GM18519 (cell line): ENCODE data around the gene CILP2.

Experiments used
- ATAC-seq: cut with Tn5 transposase; IDR thresholded peaks from one replicate; pipeline ENCODE4 v1.9.1; 2021; ENCODE audit warnings: mild to moderate bottlenecking, moderate library complexity; ENCODE audit not compliant: unreplicated experiment, low FRiP score

CILP2 gene

DNA sequence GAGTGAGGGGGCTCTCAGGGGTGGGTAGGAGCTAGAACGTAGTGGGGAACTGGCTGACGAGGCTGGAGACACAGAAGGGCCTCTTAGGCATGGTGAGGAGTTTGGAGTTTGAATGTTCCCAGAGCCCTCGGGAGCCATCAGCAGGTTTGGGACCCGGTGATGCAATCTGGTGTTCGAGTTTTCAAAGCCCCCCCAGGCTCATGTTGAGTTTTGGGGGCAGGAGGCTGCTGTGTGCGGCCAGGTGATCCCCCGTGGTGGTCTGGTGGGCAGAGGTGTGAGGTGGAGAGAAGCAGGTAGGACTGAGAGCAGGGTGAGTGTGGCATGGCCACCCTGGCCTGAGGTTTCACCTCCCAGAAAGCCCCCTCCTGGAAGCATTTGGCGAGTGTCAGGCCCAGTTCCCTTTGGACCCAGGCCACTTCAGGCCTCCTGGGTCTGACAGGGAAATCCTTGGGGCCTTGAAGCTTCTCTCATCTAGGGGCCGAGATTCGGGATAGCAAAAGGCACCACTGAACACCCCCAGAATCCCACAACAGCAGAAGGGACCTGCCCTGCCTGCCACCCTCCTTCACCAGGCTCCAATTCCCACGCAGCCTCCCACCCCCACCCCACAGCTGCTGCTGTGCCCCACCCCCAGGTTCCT, 8.2 kb upstream of the CILP2 start:
- ATAC-seq, result no peak

DNA sequence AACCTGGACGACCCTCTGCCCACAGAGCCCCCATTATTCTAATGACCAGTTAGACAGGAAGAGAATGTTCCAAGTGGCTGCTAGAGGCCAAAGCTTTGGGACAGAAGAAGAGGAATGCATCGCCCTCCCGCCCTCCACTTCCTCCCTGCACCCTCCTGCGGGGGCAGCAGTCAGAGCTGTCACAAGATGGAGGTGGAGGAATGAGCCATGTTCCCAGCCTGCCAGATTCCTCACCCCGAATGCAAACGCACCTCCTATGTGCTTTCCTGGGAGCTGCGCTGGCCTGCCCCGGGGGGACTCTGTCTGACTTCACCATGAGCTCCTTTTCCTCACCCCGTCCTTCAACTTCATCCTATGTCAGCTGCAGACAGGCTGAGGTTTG, 7.7 kb upstream of the CILP2 start:
- no peak for ATAC-seq

GRCh38 chr19:19530889-19531288, 7.2 kb upstream of the CILP2 start:
- no peak for ATAC-seq

GRCh38 chr19:19531951-19532805, 5.9 kb upstream of the CILP2 start:
- no peak for ATAC-seq

DNA sequence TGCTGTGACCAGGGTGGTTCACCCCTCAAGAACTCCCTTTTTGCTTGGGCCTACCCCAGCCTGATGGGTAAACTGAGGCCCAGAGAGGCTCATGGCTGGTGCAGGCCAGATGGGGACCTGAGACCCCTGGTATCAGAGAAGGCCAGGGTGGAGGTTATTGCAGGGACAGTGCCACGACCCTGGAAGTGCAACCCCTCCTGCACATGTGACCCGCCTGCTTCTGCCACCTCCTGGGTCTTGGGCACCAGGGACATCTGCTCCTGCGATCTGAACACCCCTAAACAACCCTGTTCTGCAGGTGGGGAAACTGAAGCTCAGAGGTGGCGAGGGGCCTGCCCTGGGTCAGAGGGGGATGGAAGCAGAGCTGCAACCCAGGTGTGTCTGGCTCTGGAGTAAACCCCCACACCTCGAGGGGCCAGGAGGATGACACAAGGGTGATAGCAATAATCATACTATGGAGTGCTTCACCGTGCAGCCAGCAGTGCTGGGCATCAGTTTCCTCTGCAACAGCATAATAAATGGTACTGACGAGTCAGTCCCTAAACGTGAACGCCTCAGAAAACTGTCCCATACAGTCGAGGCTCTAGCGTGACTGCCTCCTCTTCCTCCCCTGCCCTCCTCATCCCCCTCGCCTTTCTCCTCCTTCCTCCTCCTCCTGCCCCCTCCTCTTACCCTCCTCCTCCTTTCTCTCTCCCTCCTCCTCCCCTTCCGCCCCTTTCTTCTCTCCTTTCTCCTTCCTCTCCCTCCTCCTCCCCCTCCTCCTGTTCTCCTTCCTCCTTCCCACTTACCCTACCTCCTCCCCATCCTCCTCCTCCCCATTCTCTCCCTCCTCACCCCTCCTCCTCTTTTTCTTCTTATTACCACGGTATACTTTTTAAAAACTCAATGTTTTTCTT, 5.0 kb upstream of the CILP2 start:
- ATAC-seq, result no peak

DNA sequence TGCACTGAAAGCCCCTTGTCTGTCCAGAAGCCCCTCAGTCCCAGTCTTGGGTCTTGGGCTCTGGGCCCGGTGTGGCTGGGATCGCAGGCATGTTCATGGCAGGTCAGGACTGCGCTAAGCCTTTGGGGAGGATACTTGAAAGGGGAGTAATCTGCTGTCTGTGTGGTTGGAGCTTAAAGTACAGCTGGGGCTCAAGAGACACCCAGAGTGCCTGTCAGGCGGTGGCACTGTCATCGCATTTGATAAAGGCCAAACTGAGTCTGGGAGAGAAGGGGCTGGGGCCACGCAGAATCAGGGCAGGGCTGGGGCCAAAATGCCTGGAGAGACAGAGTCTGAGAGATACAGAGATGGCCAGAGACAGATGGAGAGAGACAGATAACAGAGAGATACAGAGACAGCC, 4.2 kb upstream of the CILP2 start:
- no peak for ATAC-seq

DNA sequence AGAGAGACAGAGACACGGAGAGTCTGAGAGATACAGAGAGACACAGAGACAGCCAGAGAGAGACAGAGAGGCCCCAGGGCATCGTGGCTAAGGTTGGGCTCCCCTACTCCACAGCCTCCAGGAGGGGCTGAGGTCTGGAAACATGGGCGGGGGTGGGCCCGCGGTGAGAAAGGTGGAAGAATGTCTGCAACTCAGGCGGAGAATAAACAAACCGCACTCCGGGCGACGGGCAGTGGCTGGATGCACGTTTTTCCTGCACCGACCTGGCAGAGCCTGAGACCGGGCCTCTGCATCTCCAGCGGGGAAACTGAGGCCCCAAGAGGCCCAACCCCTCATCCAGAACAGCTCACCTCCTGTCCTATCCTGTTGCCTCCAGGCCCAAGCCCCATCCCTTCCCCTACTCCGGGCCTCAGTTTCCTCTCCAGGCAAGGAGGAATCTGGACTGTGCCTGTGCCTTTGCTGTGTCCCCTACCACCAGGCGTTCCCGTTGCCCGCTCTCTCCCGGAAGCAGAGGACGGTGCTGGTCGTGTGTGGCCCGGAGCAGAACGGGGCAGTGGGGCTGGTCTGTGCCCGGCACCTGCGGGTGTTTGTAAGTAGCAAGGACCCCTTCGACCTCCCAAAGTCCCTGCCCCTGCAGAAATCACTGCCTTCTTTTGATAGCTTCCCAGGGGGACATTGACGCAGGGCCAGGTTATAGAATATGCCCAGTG, 3.4 kb upstream of the CILP2 start:
- ATAC-seq, result no peak

- ATAC-seq, result no peak
Measured at GRCh38 chr19:19535311-19536191, 2.5 kb upstream of the CILP2 start.

DNA sequence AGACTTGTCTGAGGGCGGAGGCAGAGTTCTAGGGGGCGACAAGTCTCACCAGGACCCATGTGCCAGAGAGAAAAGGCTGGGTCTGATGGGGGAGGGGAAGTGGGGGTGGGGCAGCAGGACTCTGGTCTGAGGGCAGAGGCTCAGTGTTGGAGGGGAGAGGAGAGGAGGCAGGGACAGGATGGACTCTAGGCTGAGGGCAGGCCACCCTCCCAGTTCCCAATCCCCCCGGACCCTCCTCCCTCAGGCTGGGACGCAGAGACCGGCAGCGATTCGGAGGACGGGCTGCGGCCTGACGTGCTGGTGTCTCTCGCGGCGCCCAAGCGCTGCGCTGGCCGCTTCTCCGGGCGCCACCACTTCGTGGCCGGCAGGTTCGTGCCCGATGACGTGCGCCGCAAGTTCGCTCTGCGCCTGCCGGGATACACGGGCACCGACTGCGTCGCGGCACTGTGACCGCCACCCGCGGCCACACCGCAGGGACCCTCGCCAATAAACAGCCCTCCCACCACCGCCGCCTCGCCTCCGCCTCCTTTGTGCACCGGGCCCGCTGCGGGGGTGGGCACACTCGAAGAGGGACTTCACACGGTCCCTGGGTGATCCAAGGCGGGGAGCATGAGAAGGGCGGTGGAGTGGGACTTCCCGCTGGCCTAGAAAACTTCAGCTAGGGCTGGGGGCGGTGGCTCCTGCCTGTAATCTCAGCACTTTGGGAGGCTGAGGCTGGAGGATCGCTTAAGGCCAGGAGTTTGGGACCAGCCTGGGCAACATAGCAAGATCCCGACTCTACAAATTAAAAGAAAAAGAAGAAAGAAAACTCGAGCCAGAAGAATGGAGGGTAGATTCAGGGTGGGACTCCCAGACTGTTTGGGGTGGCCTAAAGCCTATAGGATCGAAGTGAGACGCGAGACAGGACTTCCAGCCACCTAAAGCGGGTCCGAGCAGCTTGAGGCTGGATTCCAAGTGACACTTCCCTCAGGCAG, 703 bp upstream of the CILP2 start:
- ATAC-seq, result no peak

GRCh38 chr19:19538785-19539166, 711 bp downstream of the CILP2 start:
- no peak for ATAC-seq

DNA sequence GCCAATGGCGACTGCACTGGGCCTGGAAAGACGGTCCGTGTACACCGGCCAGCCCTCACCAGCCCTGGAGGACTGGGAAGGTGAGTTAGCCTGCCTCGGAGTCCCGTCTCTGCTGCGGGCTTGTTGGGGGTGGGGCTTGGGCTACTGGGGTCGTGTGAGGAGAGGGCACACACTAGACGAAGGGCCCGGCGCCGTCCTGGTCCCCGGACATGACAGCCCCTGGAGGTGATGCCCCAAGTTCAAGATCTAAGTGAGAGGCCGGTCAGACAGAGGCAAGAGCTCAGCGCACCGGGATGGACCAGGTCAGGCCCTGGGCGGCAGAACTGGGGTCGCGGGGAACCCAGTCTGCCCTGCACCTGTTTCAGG, 1.6 kb downstream of the CILP2 start:
- no peak for ATAC-seq

GRCh38 chr19:19540064-19540714, 2.1 kb downstream of the CILP2 start:
- no peak for ATAC-seq

- no peak for ATAC-seq
Measured at GRCh38 chr19:19540715-19541515, 2.9 kb downstream of the CILP2 start.

DNA sequence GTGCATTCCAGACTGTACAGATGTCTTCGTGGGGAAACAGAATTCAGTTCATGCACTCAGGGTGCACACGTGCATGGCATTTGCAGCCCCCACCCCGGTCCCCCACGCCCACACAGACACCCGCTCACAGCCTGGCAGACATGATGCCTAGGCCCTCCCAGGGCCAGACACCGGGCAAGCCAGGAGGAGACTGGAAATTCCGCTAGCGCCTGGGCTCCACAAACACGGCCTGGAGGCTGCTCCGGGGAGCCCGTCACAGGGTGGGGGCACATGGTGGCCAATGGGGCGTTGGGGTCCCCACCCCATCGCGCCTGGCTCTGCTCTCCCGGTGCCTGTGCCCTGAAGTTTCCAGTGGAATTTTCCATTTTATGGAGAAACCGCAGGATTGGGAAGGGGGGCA, 3.6 kb downstream of the CILP2 start:
- no peak for ATAC-seq

DNA sequence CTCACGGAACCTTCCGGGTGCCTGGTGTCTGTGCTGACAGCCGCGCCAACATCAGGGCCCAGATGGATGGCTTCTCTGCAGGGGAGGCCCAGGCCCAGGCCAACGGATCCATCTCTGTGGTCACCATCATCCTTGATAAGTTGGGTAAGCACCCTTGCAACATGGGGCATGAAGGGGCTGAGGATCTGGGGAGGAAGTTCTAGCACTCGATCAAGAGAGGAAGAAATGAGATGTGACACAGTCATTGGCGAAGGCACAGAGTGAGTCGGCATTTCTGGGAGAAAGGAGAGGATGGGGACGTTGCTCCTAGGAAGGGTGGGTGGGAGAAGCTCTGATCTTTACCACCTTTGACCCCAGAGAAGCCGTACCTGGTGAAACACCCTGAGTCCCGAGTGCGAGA, 4.4 kb downstream of the CILP2 start:
- no peak for ATAC-seq

DNA sequence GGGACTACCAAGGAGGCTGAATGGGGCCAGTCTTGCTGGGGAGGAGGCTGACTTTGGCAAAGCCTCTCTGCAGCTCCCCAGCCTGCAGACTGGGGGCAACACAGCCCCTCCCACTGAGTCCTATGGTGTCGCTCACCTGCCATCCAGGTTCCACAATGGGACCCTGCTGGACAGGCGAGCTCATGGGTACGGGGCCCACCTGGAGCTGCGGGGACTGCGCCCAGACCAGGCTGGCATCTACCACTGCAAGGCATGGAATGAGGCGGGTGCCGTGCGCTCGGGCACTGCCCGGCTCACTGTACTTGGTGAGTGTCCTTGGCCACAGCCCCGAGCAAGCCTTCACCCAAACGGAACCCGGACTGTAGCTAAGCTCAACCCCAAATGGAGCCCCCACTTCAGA, 5.0 kb downstream of the CILP2 start:
- no peak for ATAC-seq

DNA sequence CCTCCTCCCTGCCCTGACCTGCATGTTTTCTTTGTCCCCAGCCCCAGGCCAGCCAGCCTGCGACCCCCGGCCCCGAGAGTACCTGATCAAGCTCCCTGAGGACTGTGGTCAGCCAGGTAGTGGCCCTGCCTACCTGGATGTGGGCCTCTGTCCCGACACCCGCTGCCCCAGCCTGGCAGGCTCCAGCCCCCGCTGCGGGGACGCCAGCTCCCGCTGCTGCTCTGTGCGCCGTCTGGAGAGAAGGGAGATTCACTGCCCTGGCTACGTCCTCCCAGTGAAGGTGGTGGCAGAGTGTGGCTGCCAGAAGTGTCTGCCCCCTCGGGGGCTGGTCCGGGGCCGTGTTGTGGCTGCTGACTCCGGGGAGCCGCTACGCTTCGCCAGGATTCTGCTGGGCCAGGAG, 5.6 kb downstream of the CILP2 start:
- no peak for ATAC-seq
